Activated T-cell treated with anti-CD3 and anti-CD28 coated beads, Interleukin-2, amount 50 U/mL, for 1 hour (primary cell): Measurements from ENCODE around the gene NUMB.
"Not testable (repeated sequence)": the region's sequence is repeated elsewhere in the genome, so short reads cannot be mapped to it uniquely, and the experiment has no call there.

Experiments
- DNase-seq: peaks from one replicate; pipeline ENCODE4 v3.0.0-alpha.2; 2020

NUMB gene

DNA sequence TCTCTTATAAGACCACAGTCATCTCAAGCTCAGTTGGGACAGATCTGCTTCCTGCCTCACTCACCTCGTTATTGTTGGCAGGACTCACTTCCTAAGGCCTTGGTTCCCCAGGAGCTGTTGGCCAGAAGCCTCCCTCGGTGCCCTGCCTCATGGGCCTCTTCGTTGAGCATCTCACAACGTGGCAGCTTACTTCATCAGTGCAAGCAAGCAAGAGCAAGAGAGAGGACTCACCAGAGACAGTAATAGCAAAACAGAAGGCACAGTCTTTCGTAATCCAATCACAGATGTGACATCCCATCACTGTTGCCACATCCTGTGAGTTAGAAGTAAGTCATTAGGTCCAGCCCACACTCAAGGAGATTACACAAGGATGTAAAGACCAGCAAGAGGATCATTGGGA is 5.1 kb upstream of the NUMB start:
- DNase-seq, result no peak

DNA sequence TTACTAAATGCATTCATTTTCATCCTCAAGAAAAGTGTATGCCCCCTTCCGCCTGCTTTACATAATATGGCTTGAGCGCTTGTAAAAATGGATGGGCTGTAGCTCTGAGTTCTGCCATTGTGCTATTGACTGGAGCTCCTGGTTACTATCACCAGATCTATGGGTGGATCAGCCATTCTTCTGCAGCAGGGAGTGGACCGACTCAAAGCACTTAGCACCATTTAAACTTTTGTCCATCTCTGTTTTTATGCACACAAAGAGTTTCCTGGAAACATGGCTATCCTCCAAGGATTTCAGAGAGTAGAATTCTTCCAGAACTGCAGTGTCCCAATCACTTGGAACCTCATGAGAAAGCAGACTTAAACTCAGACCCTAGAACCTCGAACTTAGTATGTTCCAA is 4.5 kb upstream of the NUMB start:
- DNase-seq, result no peak

DNA sequence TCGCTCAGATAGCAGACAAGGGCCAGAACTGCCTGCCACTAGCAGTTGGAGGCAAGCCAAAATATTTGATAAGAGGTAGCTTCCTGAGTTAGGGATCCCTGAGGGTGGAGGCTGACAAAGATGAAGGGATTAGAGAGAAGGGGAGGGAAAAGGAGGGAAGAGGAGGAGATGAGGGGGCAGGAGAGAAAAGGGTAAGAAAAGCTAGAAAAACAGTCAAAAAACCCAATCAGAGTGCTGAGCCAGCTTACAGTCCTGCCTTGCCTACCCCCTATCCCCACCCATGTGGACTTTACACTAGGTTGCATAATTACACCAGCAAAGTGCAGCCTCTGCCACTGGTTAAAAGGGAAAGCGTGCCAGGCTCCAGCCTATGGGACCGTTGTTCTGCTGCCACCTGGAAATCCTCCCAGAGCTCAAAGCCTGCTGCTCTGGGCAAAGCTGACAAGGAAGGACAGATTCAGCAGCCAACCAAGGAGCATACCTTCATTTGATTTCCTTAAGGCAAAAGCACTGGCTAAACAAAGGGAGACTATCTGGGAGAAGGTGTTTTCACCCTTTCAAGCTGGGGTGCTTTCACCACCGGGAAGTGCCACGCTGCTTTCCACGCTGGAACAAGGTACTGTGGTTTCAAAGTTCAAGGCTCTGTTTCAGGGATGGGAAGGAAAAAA is 3.8 kb upstream of the NUMB start:
- no peak for DNase-seq

DNA sequence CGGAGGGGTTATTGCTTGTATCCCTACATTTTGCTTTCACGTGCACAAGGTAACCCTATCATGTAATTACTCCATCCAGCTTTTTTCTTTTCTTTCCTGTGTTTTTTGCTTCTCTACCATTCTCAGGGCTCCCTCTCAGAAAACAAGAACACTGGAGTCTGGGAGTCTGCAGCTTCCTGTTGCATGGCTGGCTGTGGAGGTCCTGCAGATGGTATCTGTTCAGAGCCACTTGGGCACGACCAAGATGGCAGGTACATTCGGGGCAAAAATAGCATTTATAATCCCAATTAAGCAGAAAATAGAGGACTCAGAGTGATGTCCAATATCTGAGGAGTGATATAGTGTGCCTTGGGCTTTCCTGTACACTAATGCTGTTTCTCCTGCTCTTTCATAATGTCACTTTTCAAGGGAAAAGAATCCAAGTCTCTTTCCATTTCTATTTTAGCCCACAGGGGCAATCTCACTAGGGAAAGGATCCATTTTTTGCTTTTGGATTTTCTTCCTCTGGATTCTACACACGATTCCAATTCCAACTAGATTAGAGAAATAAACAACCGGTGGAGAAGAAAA is 3.2 kb upstream of the NUMB start:
- DNase-seq, result no peak

DNA sequence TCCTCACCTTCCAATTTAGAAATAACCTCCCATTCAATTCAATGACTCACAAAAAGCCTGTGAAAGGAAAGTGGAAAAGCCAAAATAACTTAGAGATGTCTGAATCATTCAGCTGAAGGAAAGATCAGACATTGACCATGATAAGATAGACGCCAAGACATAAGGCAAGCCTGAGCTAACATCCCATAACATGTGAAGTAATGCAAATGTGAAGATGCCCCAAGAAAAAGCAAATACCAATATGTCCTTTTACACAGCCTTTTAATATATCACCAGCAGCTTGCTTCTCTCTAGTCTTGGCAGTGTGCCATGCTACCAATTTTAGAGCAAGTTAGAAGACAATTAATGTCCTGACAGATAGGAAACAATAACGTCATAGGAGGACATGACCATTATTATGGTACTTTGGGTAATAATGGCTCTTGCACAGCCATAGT is 2.4 kb upstream of the NUMB start:
- no peak for DNase-seq

DNA sequence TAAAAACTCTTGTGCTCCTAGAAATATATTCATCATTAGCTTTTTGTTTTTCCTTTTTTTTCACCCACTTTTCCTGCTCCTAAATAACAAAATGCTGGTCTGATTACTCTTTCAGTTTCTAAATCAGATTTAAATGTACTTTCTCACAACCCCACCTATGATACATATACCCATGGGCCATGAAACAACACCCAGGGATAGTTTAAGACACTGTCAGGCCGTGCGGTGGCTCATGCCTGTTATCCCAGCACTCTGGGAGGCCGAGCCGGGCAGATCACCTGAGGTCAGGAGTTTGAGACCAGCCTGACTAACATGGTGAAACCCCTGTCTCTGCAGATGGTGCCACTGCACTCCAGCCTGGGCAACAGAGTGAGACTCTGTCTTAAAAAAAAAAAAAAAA is 1.6 kb upstream of the NUMB start:
- DNase-seq, result no peak

DNA sequence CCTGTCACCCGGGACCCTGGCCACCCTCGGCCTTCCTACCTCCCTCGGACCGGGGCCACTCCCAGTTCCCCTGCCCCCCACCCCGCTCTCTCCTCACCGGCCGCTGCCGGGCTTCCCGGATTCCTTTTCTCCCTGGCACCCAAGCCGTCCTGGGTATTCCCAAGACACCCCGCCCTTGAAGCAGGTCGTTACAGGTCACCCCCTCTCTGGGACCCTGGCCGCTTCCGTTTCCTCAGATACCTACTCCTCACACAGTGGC is 493 bp downstream of the NUMB start:
- DNase-seq, result no peak

DNA sequence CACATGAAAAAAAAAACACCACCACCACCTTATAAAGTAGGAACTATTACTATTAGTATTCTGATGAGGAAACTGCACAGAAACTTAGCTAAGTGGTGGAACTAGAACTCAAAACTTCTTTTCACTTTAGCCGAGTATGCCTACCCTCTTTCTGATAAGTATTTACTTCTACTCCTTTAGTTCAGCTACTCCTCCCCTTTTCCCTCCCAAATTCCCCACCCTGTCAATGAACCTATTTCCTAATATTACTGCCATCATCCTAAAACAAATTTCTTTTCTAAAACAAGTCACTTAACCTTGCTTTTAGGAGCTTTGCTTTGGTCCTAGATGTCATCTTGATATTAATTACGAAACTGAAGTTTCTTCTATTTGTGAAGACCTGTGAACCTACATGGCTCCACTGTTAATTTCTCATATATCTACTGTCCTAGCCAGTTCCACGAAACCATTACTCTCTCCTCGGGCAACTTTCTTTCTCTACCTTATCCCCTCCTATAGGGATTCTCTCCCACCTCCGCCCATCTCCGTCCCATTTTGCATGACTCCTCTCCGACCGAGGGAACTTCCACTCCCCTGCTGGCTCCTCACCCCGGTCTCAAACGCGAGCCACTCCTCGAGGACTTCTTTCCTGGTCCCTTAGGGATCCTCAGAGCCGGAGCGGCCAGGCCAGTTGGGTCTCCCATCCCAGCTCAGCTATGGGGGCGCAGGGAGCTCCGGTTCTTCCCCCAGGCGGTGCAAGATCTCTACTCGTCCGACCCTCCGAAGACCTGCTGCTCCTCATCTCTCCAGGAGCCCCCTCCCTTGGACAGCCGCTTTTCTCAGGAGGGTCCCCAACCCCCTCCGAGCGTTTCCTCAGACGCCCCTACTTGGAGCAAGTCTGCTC is 1.1 kb downstream of the NUMB start:
- peak; percentile 36 for DNase-seq

DNA sequence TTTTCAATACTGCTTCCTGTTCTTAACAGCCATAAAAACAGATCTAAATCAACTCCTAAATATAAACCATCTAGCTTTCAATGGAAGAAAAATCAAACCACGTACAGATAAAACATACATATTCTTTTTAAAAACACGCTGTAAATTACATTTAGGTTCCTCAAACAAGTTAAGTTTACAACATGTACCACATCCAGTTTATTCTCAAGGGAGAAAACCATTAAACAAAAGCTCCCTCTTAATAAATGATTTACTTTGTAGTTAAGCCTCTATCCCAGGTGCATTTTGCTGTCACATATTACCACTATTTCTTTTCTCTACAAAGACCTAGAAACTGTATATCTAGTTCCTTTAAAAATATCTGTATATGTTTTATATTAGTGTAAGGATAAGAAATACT is 3.1 kb downstream of the NUMB start:
- DNase-seq, result no peak

DNA sequence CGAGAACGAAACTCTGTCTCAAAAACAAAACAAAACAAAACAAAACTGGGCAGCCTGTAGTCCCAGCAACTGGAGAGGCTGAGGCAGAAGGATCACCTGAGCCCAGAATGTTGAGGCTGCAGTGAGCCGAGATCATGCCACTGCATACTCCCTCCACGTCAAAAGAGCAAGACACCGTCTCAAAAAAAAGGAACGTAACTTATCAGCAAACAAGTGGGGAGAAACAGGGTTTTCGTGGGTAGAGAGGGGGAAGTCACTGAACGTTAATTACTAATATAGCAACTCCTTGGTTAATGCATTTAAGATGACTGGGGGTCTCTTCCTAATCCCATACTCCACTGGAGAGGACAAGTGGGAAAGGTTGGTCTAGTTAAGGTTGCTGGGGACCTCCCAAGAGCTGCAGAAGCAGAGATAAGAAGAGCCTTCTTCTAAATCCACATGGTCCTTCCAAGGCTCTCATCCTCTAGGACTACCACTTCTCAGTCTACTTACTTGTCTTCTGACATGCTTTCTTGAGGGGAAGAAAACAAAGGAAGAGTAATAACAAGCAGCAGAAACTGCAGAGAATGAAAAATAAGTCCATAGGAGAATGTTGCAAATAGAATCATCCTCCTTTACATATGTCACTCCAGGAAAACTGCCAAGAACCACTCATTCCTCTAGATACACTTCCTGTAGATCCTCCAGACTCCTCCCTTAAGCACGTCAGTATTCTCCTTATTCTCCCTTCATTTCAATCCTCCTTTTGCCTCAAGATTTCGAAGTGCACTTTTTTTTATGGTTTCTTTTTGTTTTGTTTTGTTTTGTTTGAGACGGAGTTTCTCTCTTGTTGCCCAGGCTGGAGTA is 5.8 kb downstream of the NUMB start:
- DNase-seq, result no peak

DNA sequence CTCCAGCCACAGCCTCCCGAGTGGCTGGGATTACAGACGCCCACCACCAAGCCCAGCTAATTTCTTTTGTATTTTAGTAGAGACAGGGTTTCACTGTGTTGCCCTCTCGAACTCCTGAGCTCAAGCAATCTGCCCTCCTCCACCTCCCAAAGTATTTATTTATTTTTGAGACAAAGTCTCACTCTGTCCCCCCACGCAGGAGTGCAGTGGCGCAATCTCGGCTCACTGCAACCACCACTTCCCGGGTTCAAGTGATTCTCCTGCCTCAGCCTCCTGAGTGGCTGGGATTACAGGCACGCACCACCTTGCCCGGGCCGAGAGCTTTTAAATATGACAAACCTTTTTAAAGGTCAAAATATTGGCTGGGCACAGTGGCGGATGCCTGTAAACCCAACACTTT is 14.6 kb downstream of the NUMB start:
- no peak for DNase-seq

DNA sequence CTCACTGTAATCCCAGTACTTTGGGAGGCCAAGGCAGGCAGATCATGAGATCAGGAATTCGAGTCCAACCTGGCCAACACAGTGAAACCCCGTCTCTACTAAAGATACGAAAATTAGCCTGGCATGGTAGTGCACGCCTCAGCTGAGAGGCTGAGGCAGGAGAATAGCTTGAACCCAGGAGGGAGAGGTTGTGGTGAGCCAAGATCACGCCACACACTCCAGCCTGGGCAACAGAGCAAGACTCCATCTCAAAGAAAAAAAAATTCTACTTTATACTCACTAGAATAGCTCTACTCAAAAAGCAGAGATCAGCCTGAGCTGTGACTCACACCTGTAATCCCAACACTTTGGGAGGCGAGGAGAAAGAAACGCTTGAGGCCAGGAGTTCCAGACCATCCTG is 17.1 kb downstream of the NUMB start:
- no peak for DNase-seq

DNA sequence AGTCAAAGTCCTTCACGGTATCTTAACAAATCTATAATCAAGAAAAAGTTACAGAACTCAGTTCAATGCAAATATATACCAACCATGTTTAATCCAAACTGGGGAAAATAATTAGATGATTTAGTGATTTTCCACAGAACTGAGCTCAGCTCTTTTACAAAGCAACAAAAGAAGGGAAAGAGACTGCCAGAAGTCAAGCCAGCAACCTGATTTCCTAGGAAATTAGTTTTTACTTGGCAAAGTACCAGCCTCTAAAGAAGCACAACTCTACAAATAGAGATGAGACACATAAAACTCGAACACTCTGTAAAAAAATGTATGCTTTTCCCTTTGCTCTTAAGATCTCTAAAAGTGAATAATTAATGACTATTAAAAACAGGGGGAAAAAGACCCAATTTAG is 19.4 kb downstream of the NUMB start:
- no peak for DNase-seq

DNA sequence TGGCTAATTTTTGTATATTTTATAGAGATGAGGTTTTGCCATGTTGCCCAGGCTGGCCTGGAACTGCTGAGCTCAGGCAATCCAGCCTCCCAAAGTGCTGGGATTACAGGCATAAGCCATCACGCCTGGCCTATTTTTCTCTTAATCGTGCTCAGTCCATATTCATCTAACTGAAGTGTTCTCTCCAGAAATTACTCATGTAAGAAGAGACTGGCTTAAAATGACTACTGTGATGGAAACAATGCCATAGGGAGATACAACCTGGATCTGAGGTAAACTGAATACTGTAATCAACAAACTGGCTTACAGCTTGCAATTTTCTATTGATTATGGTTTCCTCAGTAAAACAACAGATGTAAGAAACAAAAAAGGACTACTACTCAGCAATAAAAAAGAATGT is 21.1 kb downstream of the NUMB start:
- DNase-seq, result no peak

DNA sequence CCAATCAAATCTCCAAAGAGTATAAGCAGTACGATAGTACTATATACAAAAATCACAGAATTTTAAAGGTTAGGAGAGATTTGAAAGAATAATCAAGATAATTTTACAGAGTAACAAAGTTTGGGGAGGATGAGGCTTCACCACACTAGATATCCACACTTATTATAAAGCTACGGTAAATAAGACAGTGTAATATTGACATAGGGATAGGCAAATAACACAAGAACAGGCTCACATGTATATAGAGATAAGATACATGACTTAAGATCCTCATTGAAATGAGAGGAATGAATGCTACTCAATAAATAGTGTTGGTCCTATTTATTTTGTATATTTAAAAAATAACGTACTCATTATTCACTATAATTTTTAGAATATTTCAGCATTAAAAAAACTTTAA is 26.2 kb downstream of the NUMB start:
- DNase-seq, result no peak

DNA sequence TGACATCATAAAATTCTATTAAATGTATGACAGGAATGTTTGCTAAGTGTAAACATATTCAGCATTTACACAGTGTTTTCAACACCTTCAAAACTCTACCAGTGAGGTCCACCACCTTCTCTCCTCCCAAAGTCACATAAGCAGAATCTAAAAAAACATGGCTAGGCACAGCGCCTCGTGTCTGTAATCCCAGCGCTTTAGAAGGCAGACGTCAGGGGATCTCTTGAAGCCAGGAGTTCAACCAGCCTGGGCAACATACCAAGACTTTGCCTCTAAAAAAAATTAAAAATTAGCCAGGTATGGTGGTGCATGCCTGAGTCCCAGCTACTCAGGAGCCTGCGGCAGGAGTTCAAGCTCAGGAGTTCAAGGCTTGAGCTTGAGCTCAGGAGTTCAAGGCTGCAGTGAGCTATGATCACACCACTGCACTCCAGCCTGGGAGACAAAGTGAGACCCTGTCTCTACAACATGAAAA is 30.0 kb downstream of the NUMB start:
- DNase-seq, result no peak

DNA sequence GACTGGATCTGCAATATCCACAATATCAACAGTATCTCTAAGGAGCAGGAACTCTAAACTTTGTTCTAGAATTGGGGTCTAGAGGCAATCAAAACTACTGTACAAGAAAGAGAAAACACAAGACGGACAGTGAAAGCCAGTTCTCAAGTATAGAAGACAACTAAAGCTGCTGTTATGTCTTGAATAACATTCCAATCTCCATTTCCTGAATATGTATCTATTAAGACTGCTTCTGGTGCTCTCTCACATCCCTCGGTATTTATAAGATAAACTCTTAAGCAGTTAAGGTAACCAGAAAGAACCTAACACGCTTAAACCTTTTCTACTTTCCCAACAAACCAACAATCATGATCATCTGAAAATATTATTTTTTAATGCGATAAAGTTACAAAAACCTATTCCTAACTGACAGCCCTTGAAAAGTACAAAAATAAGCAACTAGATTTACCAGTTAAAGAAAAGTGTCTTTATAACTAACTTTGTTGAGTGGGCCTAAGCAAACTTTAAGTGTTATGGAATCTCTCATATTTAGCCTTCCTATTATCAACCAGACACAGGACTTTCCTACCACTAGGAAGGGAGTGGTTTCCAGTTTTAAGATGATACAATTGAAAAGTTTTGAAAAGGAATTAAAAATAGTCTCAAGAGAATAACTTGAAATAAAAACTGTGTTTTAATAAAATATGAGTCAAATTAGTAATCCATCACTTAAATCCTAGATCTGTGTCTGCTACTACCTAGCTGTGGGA is 30.7 kb downstream of the NUMB start:
- no peak for DNase-seq

DNA sequence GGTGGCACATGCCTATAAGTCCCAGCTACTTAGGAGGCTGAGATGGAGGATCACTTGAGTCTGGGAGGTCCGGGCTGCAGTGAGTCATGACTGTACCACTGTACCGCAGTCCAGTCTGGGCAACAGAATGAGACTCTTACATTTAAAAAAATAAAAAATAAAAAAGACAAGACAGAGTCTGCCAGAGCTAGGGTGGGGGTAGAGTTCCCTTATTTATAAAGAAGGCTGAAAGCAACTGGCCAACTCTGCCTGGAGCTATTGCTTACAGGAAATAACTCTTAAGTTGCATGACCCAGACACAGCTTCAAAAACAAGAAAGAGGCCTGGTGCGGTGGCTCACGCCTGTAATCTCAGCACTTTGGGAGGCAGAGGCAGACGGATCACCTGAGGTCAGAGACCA is 31.5 kb downstream of the NUMB start:
- DNase-seq, result no peak

DNA sequence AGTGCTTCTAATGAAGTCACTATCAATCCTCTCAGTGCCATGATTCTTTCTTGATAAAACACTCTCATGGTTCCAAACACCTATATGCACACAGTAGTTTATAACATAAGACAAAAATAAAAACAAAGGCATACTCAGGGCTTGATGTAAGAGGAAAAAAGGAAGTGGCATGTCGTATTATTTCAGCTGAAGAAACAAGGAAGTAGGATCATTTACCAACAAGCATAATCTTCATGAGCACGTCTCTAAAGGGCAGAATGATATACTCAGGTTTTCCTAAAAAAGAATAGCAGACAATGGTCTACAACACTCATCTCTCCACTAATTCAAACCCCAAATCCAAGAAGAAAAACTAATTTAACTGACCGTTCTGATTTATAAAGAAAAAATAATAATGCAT is 33.9 kb downstream of the NUMB start:
- no peak for DNase-seq

DNA sequence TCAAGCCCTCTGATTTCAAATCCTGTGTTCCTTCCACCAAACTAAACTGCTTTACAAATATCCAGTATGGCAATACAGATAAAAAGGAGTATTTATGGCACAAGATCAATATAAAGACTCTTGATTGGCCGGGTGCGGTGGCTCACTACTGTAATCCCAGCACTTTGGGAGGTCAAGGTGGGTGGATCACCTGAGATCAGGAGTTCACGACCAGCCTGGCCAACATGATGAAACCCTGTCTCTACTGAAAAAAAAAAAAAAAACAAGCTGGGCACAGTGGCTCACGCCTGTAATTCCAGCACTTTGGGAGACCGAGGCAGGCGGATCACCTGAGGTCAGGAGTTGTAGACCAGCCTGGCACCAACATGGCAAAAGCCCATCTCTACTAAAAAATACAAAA is 35.3 kb downstream of the NUMB start:
- not testable (repeated sequence) for DNase-seq

DNA sequence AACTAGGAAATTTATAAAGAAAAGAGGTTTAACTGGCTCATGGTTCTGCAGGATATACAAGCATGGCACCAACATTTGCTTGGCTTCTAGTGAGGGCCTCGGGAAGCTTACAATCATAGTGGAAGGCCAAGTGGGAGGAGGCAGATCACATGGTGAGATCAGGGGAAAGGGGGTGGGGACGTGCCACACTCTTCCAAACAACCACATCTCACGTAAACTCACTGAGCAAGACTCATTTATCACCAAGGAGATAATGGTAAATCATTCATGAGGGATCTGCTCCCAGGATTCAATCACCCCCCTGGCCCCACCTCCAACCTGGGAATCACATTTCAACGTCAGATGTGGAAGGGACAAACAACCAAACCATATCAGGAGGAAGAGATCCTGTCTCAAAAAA is 35.8 kb downstream of the NUMB start:
- DNase-seq, result no peak

DNA sequence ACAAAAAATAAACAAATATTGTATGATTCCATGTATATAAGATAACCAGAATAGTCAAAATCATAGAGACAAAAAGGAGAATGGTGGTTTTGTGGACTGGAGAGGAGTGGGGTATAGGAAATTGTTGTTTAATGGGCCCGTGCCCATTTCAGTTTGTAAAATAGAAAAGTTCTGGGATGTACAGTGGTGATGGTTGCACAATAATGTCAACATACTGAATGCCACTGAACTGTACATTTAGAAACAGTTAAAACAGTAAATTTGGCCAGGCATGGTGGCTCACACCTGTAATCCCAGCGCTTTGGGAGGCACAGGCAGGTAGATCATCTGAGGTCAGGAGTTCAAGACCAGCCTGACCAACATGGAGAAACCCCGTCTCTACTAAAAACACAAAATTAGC is 40.1 kb downstream of the NUMB start:
- DNase-seq, result no peak

DNA sequence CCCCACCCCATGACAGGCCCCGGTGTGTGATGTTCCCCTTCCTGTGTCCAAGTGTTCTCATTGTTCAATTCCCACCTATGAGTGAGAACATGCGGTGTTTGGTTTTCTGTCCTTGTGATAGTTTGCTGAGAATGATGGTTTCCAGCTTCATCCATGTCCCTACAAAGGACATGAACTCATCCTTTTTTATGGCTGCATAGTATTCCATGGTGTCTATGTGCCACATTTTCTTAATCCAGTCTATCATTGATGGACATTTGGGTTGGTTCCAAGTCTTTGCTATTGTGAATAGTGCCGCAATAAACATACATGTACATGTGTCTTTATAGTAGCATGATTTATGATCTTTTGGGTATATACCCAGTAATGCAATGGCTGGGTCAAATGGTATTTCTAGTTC is 52.1 kb downstream of the NUMB start:
- not testable (repeated sequence) for DNase-seq
